Left ventricle myocardium superior (tissue), 1 donor: ENCODE measurements around the gene ABCF3. TPM values are rescaled to one million over a fixed set of nuclear protein-coding genes. Genes with fewer than 3 reads are reported as not detected.
"Not testable (repeated sequence)": the region's sequence is repeated elsewhere in the genome, so short reads cannot be mapped to it uniquely, and the experiment has no call there.

ENCODE experiments used
- ATAC-seq: fragments of 200-7000 bp; cut with Tn5 transposase; one replicate; pipeline ENCODE4 v1.9.1; 2020; ENCODE audit warnings: mild to moderate bottlenecking, moderate library complexity
- DNase-seq: peaks from one replicate; pipeline ENCODE4 v3.0.0-alpha.2; 2020
- intact Hi-C: fragments of 100-400 bp; cut with micrococcal nuclease; formaldehyde crosslinking; loops from one replicate; pipeline ENCODE4 v1.11.0; 2022
- long read RNA-seq: library from polyadenylated mRNA; unstranded; transcript quantifications from one replicate; pipeline ENCODE4 v2.0.0, GENCODE V29; 2021
- total RNA-seq: library from RNA; stranded (reverse); fragmentation: NEBNext Ultra II Directional; extraction: Animal tissue kit (Norgen Biotek cat#: 25700); gene quantifications from one replicate; pipeline ENCODE4 v1.2.1, GENCODE V29; 2021
- donor health status: DM: no; HTN: yes; CAD: no; lungs with severe emphysema.

ABCF3 gene
- 75.6 TPM for total RNA-seq
- long read RNA-seq, transcript ABCF3-203 (21 exons, 2,624 nt), result major isoform, 150 of 193 reads
- long read RNA-seq, partial matches to known transcripts, result 17 of 193 reads
- long read RNA-seq, other reads (novel, unspliced or antisense), result 25 of 193 reads

GRCh38 chr3:184186184-184186901 lies at the start of gene ABCF3:
Gene ABCF3, plus strand, starts transcription at chr3:184186199. Its CDS starts 9 bp downstream, at chr3:184186208.
- DNase-seq, result peak; percentile 73
- ATAC-seq, result peak; percentile 34
- intact Hi-C loops, result no loop called here

GRCh38 chr3:184140436-184140835 lies 45.6 kb upstream of the ABCF3 start:
- intact Hi-C loops, result no loop called here
- no peak for ATAC-seq
- DNase-seq, result no peak

- ATAC-seq (no peak), DNase-seq (no peak)
- intact Hi-C loops, result no loop called here
Observed at GRCh38 chr3:184142199-184142598, 43.8 kb upstream of the ABCF3 start.

GRCh38 chr3:184143327-184143726 lies 42.7 kb upstream of the ABCF3 start:
- ATAC-seq, result no peak
- DNase-seq, result no peak
- intact Hi-C loops, result no loop called here

- intact Hi-C loops, result no loop called here
- no peak for ATAC-seq
- no peak for DNase-seq
Observed at GRCh38 chr3:184144505-184144904, 41.5 kb upstream of the ABCF3 start.

GRCh38 chr3:184145111-184145524 lies 40.9 kb upstream of the ABCF3 start:
- intact Hi-C loops, result no loop called here
- peak; percentile 61 for DNase-seq
- peak; percentile 72 for ATAC-seq

GRCh38 chr3:184145751-184146270 lies 40.2 kb upstream of the ABCF3 start:
- no peak for DNase-seq
- intact Hi-C loops, result no loop called here
- ATAC-seq, result no peak

- DNase-seq, result no peak
- no peak for ATAC-seq
- intact Hi-C loops, result no loop called here
Observed at GRCh38 chr3:184148076-184148475, 37.9 kb upstream of the ABCF3 start.

GRCh38 chr3:184149123-184149522 lies 36.9 kb upstream of the ABCF3 start:
- intact Hi-C loops, result no loop called here
- no peak for ATAC-seq

GRCh38 chr3:184149770-184150169 lies 36.2 kb upstream of the ABCF3 start:
- ATAC-seq, DNase-seq, intact Hi-C loops: not testable (repeated sequence)

More at GRCh38 chr3:184149123-184149522, 36.9 kb upstream of the ABCF3 start:
- no peak for DNase-seq

GRCh38 chr3:184154885-184155643 lies 30.9 kb upstream of the ABCF3 start, which contains the start of gene DVL3:
Gene DVL3, plus strand, starts transcription at chr3:184155377. Its CDS starts 259 bp downstream, at chr3:184155636.
- DNase-seq (peak; percentile 88), ATAC-seq (peak; percentile 85)
- intact Hi-C loops, result no loop called here

GRCh38 chr3:184155644-184156521 lies 30.1 kb upstream of the ABCF3 start:
- intact Hi-C loops, result no loop called here
- ATAC-seq, result peak; percentile 3
- DNase-seq, result no peak

- peak; percentile 83 for DNase-seq
- intact Hi-C loops, result no loop called here
Observed at GRCh38 chr3:184156522-184156955, 29.5 kb upstream of the ABCF3 start.

GRCh38 chr3:184157206-184157605 lies 28.8 kb upstream of the ABCF3 start:
- no peak for ATAC-seq
- intact Hi-C loops, result no loop called here
- no peak for DNase-seq

More at GRCh38 chr3:184156522-184156955, 29.5 kb upstream of the ABCF3 start:
- ATAC-seq, result peak; percentile 67

GRCh38 chr3:184158404-184158803 lies 27.6 kb upstream of the ABCF3 start:
- DNase-seq (no peak), ATAC-seq (no peak)
- intact Hi-C loops, result no loop called here

GRCh38 chr3:184160456-184160855 lies 25.5 kb upstream of the ABCF3 start:
- intact Hi-C loops, result no loop called here
- DNase-seq (no peak), ATAC-seq (peak; percentile 1)

GRCh38 chr3:184162571-184163070 lies 23.4 kb upstream of the ABCF3 start:
- intact Hi-C loops, result not testable (repeated sequence)

GRCh38 chr3:184164648-184165330 lies 21.2 kb upstream of the ABCF3 start:
- no peak for ATAC-seq
- DNase-seq, result no peak
- intact Hi-C loops, result no loop called here

More at GRCh38 chr3:184162571-184163070, 23.4 kb upstream of the ABCF3 start:
- ATAC-seq, result not testable (repeated sequence)
- DNase-seq, result peak; percentile 19
